CD14-positive monocyte (primary cell): ENCODE data around the gene VILL. TPM values are rescaled to one million over a fixed set of nuclear protein-coding genes. Genes with fewer than 3 reads are reported as not detected.

Source experiments
- DNase-seq, 3 donors: peaks; one replicate each; pipeline ENCODE4 v3.0.0-alpha.2; 2011 to 2022
- H2AFZ ChIP-seq: 2 replicates; pipeline ENCODE4 v1.6.0; 2012; ENCODE audit warnings: mild to moderate bottlenecking, low read depth, low read length, inconsistent platforms; ENCODE audit not compliant: insufficient read depth, poor library complexity, severe bottlenecking
- H3K27ac ChIP-seq, 2 donors: 1 replicate in 1 of 2; 2 replicates in 1 of 2; pipeline ENCODE4 v1.5.1; 2012 to 2013; ENCODE audit warnings: low read length in 2 of 2, control low read depth in 1 of 2, inconsistent platforms in 1 of 2, low read depth in 1 of 2, mild to moderate bottlenecking in 1 of 2
- H3K27me3 ChIP-seq, 2 donors: one replicate each; pipeline versions ENCODE4 v1.6.0 to v1.6.1; 2011 to 2013; ENCODE audit warnings: low read length in 2 of 2; ENCODE audit not compliant: control insufficient read depth in 2 of 2, insufficient read depth in 2 of 2
- H3K36me3 ChIP-seq, 2 donors: replicated peaks in 1 of 2; 1 replicate in 1 of 2; 2 replicates in 1 of 2; pipeline versions ENCODE4 v1.5.1 to v1.6.1; 2012 to 2013; ENCODE audit warnings: low read length in 2 of 2, control low read depth in 1 of 2, inconsistent platforms in 1 of 2, mild to moderate bottlenecking in 1 of 2; ENCODE audit not compliant: insufficient read depth in 2 of 2, control insufficient read depth in 1 of 2
- H3K4me1 ChIP-seq, 2 donors: 1 replicate in 1 of 2; 2 replicates in 1 of 2; pipeline versions ENCODE4 v1.5.1 to v1.6.1; 2012 to 2013; ENCODE audit warnings: low read length in 2 of 2, control low read depth in 1 of 2, inconsistent platforms in 1 of 2, mild to moderate bottlenecking in 1 of 2, moderate library complexity in 1 of 2; ENCODE audit not compliant: insufficient read depth in 2 of 2, control insufficient read depth in 1 of 2
- H3K4me2 ChIP-seq: replicated peaks from 2 replicates; pipeline ENCODE3; 2012; ENCODE audit warnings: low read length, moderate library complexity, mild to moderate bottlenecking; ENCODE audit not compliant: poor library complexity, severe bottlenecking; ENCODE audit errors: extremely low read depth
- H3K4me3 ChIP-seq, 3 experiments: fragments of 200-600 bp in 1 of 3; sonication (generic) in 1 of 3; replicated peaks in 1 of 3; 1 replicate in 2 of 3; 2 replicates in 1 of 3; pipeline ENCODE4 v1.5.1; 2011 to 2013; ENCODE audit warnings: low read length in 3 of 3, mild to moderate bottlenecking in 3 of 3, control low read depth in 2 of 3, low read depth in 2 of 3, inconsistent platforms in 1 of 3, moderate library complexity in 1 of 3
- H3K79me2 ChIP-seq: 2 replicates; pipeline ENCODE4 v1.6.0; 2012; ENCODE audit warnings: mild to moderate bottlenecking, control low read depth, inconsistent platforms, low read length, moderate library complexity; ENCODE audit not compliant: insufficient read depth
- H3K9ac ChIP-seq: 2 replicates; pipeline ENCODE4 v1.6.0; 2017; ENCODE audit warnings: low read length, mild to moderate bottlenecking; ENCODE audit not compliant: insufficient read depth, poor library complexity, severe bottlenecking
- H3K9me3 ChIP-seq, 2 donors: replicated peaks in 1 of 2; 1 replicate in 1 of 2; 2 replicates in 1 of 2; pipeline versions ENCODE4 v1.5.1 to v1.6.1; 2012 to 2013; ENCODE audit warnings: low read length in 2 of 2, control low read depth in 1 of 2; ENCODE audit not compliant: control insufficient read depth in 1 of 2, insufficient read depth in 1 of 2
- H4K20me1 ChIP-seq: 2 replicates; pipeline ENCODE4 v1.6.0; 2012; ENCODE audit warnings: mild to moderate bottlenecking, low read length, control low read depth, moderate library complexity; ENCODE audit not compliant: insufficient read depth
- H3K27ac Mint-ChIP-seq, 7 donors: one replicate each; pipeline ENCODE4 v1.8.0; 2020; ENCODE audit warnings: mild to moderate bottlenecking in 7 of 7, mixed read lengths in 7 of 7, moderate library complexity in 6 of 7, inconsistent platforms in 2 of 7
- H3K27me3 Mint-ChIP-seq, 3 donors: one replicate each; pipeline ENCODE4 v1.8.0; 2021 to 2022; ENCODE audit warnings: low read depth in 3 of 3, mild to moderate bottlenecking in 3 of 3, mixed read lengths in 3 of 3, moderate library complexity in 3 of 3, inconsistent platforms in 1 of 3
- H3K36me3 Mint-ChIP-seq, 2 donors: one replicate each; pipeline ENCODE4 v1.8.0; 2020; ENCODE audit warnings: mixed read lengths in 2 of 2, inconsistent platforms in 1 of 2, mild to moderate bottlenecking in 1 of 2
- H3K4me1 Mint-ChIP-seq: one replicate; pipeline ENCODE4 v1.8.0; 2020; ENCODE audit warnings: mild to moderate bottlenecking, mixed read lengths
- H3K4me3 Mint-ChIP-seq, 2 donors: one replicate each; pipeline ENCODE4 v1.8.0; 2020; ENCODE audit warnings: mild to moderate bottlenecking in 2 of 2, mixed read lengths in 2 of 2, moderate library complexity in 1 of 2
- H3K9me3 Mint-ChIP-seq, 7 donors: one replicate each; pipeline ENCODE4 v1.8.0; 2020 to 2022; ENCODE audit warnings: mixed read lengths in 7 of 7, mild to moderate bottlenecking in 6 of 7, moderate library complexity in 6 of 7, inconsistent platforms in 2 of 7
- WGBS: methylation state at CpG from one replicate; pipeline ENCODE4 v1.1.5; 2013; ENCODE audit warnings: missing lambda C conversion rate; ENCODE audit not compliant: insufficient coverage; 5-methylcytosine and 5-hydroxymethylcytosine counted together
- intact Hi-C, 2 donors: fragments of 100-400 bp; cut with micrococcal nuclease; formaldehyde crosslinking; loops; one replicate each; pipeline versions ENCODE4 v1.15.0 to v1.15.1; 2023
- polyA plus RNA-seq, 3 donors: library from polyadenylated mRNA; depleted of rRNA in 1 of 3; unstranded in 2 of 3; stranded (reverse) in 1 of 3; fragments of 300-500 nt in 2 of 3; fragments of >200 nt in 1 of 3; fragmentation: Illumina TruSeq in 2 of 3; gene quantifications; 1 replicate in 2 of 3; 2 replicates in 1 of 3; pipeline ENCODE4 v1.2.3, GENCODE V29; 2012 to 2021
- TF ChIP-seq, protein P1 (sequence below): fragments of 200-600 bp; IDR thresholded peaks from one replicate; pipeline ENCODE4 v1.8.0; 2022; ENCODE audit warnings: antibody characterized with exemption, mild to moderate bottlenecking

VILL gene
- polyA plus RNA-seq, 3 donors: 4.4 to 29.1 (median 7.4) TPM

DNA sequence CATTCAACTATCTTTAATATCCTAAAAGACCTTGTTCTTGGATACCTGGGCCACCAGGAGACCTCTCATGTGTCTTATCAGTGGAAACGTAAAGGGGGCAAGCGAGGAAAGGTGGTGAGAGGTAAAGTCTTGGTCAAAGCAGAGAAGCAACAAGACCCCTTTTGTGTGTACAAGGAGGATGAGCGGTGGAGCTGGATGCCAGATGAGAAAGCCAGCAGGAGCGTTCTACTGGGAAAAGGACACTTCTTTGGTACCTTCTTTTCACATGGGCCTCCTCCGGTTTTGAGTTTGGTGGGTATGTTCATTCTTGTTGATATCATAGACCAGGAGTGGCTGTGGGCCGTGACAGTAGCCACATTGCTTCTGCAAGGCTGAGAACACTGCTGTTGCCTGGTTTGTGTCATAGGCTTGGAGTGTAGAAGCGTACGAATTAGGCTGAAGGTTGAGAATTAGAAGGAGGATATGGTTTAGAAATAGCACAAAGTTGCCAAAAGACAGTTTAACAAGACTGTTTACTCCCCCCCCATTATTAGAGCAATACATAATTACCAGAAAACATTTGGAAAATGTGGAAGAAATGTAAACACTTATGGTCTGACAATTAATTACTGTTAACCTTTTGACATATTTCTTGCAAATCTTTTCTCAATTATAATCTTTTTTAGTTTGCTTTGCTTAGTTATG, 46.8 kb upstream of the VILL start:
- Histone ChIP-seq H3K27ac (no peak overlapping the region), H3K4me2 (no peak overlapping the region), H3K4me3 (no peak overlapping the region), H3K9ac (no peak overlapping the region), H3K79me2 (no peaks in the 10 kb centered on the region), H3K36me3 (no peaks in the 10 kb centered on the region), H3K4me1 (peaks cover 10 to 18% of the 10 kb centered on the region in 2 donors), H3K9me3 (no peaks in the 10 kb centered on the region), H2AFZ (no peak overlapping the region), H3K27me3 (no peaks in the 10 kb centered on the region), H4K20me1 (no peaks in the 10 kb centered on the region)
- Mint-ChIP-seq H3K4me3 (no peak overlapping the region), H3K9me3 (no peaks in the 10 kb centered on the region), H3K27ac (peak overlapping the region in 1 of 7 donors; percentile 58), H3K36me3 (peaks cover 0 to 3% of the 10 kb centered on the region in 2 donors), H3K4me1 (peaks cover 25% of the 10 kb centered on the region), H3K27me3 (peaks cover 0 to 1% (median 0%) of the 10 kb centered on the region in 3 donors)
- TF ChIP-seq, protein P1, sequence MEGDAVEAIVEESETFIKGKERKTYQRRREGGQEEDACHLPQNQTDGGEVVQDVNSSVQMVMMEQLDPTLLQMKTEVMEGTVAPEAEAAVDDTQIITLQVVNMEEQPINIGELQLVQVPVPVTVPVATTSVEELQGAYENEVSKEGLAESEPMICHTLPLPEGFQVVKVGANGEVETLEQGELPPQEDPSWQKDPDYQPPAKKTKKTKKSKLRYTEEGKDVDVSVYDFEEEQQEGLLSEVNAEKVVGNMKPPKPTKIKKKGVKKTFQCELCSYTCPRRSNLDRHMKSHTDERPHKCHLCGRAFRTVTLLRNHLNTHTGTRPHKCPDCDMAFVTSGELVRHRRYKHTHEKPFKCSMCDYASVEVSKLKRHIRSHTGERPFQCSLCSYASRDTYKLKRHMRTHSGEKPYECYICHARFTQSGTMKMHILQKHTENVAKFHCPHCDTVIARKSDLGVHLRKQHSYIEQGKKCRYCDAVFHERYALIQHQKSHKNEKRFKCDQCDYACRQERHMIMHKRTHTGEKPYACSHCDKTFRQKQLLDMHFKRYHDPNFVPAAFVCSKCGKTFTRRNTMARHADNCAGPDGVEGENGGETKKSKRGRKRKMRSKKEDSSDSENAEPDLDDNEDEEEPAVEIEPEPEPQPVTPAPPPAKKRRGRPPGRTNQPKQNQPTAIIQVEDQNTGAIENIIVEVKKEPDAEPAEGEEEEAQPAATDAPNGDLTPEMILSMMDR: no peak
- intact Hi-C loops: no loop called here
- no peak for DNase-seq
- 97% methylated on average over 5 of the region's 8 CpGs for WGBS

DNA sequence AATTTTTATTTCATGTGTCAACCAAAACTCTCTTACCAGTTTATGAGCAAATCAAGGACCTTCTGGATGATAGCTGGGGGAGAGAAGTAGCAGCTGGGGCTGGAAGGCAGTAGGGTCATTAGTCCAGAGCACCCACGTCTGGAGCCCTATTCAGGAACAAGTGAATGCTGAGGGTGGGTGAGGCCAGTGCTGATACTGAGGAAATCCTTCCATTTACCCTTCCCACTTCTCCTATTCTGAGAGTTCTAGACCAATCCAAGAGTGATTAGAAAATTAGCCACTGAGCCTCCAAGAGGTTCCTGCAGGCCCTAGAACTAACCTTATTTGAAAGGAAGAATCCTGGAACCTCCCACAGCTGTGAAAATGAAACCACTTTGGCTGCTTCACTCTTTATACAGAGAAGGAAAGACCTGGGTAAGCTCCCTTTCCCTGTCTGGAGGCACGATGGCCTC, 46.2 kb upstream of the VILL start:
- intact Hi-C loops: no loop called here
- Mint-ChIP-seq H3K27ac (no peak overlapping the region), H3K4me1 (peaks cover 25% of the 10 kb centered on the region), H3K27me3 (peaks cover 0 to 1% (median 0%) of the 10 kb centered on the region in 3 donors), H3K36me3 (peaks cover 0 to 3% of the 10 kb centered on the region in 2 donors), H3K4me3 (no peak overlapping the region), H3K9me3 (no peaks in the 10 kb centered on the region)
- Histone ChIP-seq H3K27ac (no peak overlapping the region), H3K9me3 (no peaks in the 10 kb centered on the region), H4K20me1 (no peaks in the 10 kb centered on the region), H3K4me1 (peaks cover 10 to 18% of the 10 kb centered on the region in 2 donors), H3K9ac (no peak overlapping the region), H3K27me3 (no peaks in the 10 kb centered on the region), H3K79me2 (no peaks in the 10 kb centered on the region), H3K36me3 (no peaks in the 10 kb centered on the region), H2AFZ (no peak overlapping the region), H3K4me3 (no peak overlapping the region), H3K4me2 (no peak overlapping the region)
- TF ChIP-seq, protein P1: no peak
- 13% methylated on average over 1 of the region's 2 CpGs for WGBS
- DNase-seq: no peak
